CD8-positive, alpha-beta memory T cell (primary cell): ENCODE measurements around the gene CCDC137. TPM values are rescaled to one million over a fixed set of nuclear protein-coding genes. Genes with fewer than 3 reads are reported as not detected.
"Not testable (repeated sequence)": the region's sequence is repeated elsewhere in the genome, so short reads cannot be mapped to it uniquely, and the experiment has no call there.

Experiments used
- CTCF ChIA-PET: fragments of 350-600 bp; sonication (Branson Sonifier 250); formaldehyde crosslinking; loops from one replicate; lab custom pipeline; 2021; ENCODE audit warnings: antibody characterized with exemption; lab: Charles Lee
- POLR2A ChIA-PET: fragments of 350-600 bp; sonication (Branson Sonifier 250); formaldehyde crosslinking; loops from one replicate; lab custom pipeline; 2021; ENCODE audit warnings: antibody characterized with exemption; lab: Charles Lee
- DNase-seq, 5 donors: peaks; one replicate each; pipeline versions ENCODE4 v3.0.0 to v3.0.0-alpha.2; 2020 to 2022; ENCODE audit warnings: mixed read lengths in 1 of 5
- H3K27ac ChIP-seq: one replicate; pipeline ENCODE4 v1.7.0; 2013; ENCODE audit warnings: low read depth, mild to moderate bottlenecking, low read length, moderate library complexity
- H3K27me3 ChIP-seq: 2 replicates; pipeline ENCODE4 v1.7.0; 2013; ENCODE audit warnings: low read length, mild to moderate bottlenecking; ENCODE audit not compliant: insufficient read depth, poor library complexity, severe bottlenecking
- H3K36me3 ChIP-seq: 2 replicates; pipeline ENCODE4 v1.7.0; 2013; ENCODE audit warnings: mild to moderate bottlenecking, low read length, moderate library complexity; ENCODE audit not compliant: insufficient read depth
- H3K4me1 ChIP-seq: 2 replicates; pipeline ENCODE4 v1.7.0; 2013; ENCODE audit warnings: mild to moderate bottlenecking, low read length, moderate library complexity; ENCODE audit not compliant: insufficient read depth
- H3K4me3 ChIP-seq: 2 replicates; pipeline ENCODE4 v1.7.0; 2013; ENCODE audit warnings: mild to moderate bottlenecking, low read length
- H3K9me3 ChIP-seq: 2 replicates; pipeline ENCODE4 v1.7.0; 2013; ENCODE audit warnings: mild to moderate bottlenecking, low read length
- H3K27ac Mint-ChIP-seq, 8 donors: one replicate each; pipeline ENCODE4 v1.8.0; 2020 to 2021; ENCODE audit warnings: mixed read lengths in 8 of 8, mild to moderate bottlenecking in 6 of 8, inconsistent platforms in 3 of 8, moderate library complexity in 3 of 8
- H3K27me3 Mint-ChIP-seq, 2 donors: one replicate each; pipeline ENCODE4 v1.8.0; 2020 to 2021; ENCODE audit warnings: mixed read lengths in 2 of 2, mild to moderate bottlenecking in 1 of 2, moderate library complexity in 1 of 2
- H3K36me3 Mint-ChIP-seq, 3 donors: one replicate each; pipeline ENCODE4 v1.8.0; 2020 to 2021; ENCODE audit warnings: mixed read lengths in 3 of 3, inconsistent platforms in 1 of 3, mild to moderate bottlenecking in 1 of 3
- H3K4me1 Mint-ChIP-seq, 3 donors: one replicate each; pipeline ENCODE4 v1.8.0; 2020 to 2021; ENCODE audit warnings: mixed read lengths in 3 of 3, inconsistent platforms in 1 of 3, mild to moderate bottlenecking in 1 of 3
- H3K4me3 Mint-ChIP-seq, 7 donors: one replicate each; pipeline ENCODE4 v1.8.0; 2020 to 2021; ENCODE audit warnings: mixed read lengths in 7 of 7, mild to moderate bottlenecking in 6 of 7, moderate library complexity in 4 of 7, inconsistent platforms in 2 of 7
- H3K9me3 Mint-ChIP-seq, 5 donors: one replicate each; pipeline ENCODE4 v1.8.0; 2020 to 2022; ENCODE audit warnings: mixed read lengths in 5 of 5, mild to moderate bottlenecking in 3 of 5, moderate library complexity in 2 of 5, inconsistent platforms in 1 of 5
- polyA plus RNA-seq: library from polyadenylated mRNA; unstranded; fragments of 300-500 nt; fragmentation: Illumina TruSeq; gene quantifications from one replicate; pipeline ENCODE4 v1.2.3, GENCODE V29; 2021
- total RNA-seq, 2 experiments: library from RNA; stranded (reverse); gene quantifications; one replicate each; pipeline ENCODE4 v1.2.3, GENCODE V29; 2021

Gene CCDC137, protein sequence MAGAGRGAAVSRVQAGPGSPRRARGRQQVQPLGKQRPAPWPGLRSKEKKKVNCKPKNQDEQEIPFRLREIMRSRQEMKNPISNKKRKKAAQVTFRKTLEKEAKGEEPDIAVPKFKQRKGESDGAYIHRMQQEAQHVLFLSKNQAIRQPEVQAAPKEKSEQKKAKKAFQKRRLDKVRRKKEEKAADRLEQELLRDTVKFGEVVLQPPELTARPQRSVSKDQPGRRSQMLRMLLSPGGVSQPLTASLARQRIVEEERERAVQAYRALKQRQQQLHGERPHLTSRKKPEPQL
- total RNA-seq (10 to 100 TPM; 68.6 to 70.7 TPM), polyA plus RNA-seq (22.2 TPM)

- DNase-seq = peak; percentile 89 to 94 (median 90)
- ChIA-PET CTCF (interaction anchor here (1.2 kb wide), 1 partner anchor 18 kb away, joined by 3 read pairs; no protein-coding TSS in a partner anchor), POLR2A (interaction anchor here (0.7 to 1.0 kb wide), 3 partner anchors 11 to 878 kb away, joined by 3 to 9 read pairs (median 4); partner anchors contain the start of genes ARL16 and HGS)
- Mint-ChIP-seq H3K27ac (peak within 1 kb of the TSS; percentile 86 to 98 (median 96)), H3K27me3 (no peaks in the 10 kb centered on the region), H3K4me3 (peak within 1 kb of the TSS; percentile 93 to 99 (median 94)), H3K4me1 (peaks cover 27 to 49% (median 41%) of the 10 kb centered on the region in 3 donors), H3K9me3 (no peaks in the 10 kb centered on the region), H3K36me3 (peaks cover 0 to 44% (median 6%) of the 10 kb centered on the region in 3 donors)
- peak within 1 kb of the TSS; percentile 81 for H3K27ac ChIP-seq
- no peaks in the 10 kb centered on the region for H3K27me3 ChIP-seq
- peaks cover 16% of the 10 kb centered on the region for H3K36me3 ChIP-seq
- H3K4me1 ChIP-seq = peaks cover 54% of the 10 kb centered on the region
- no peaks in the 10 kb centered on the region for H3K9me3 ChIP-seq
- H3K4me3 ChIP-seq = peak within 1 kb of the TSS; percentile 76
These were observed at the start of gene CCDC137, which contains the start of gene OXLD1 for GRCh38 chr17:81666342-81667191. Gene CCDC137 (plus strand): TSS chr17:81666737. CDS start chr17:81666767, 30 bp downstream. Gene OXLD1 (minus strand): TSS chr17:81666605. CDS start chr17:81666577, 28 bp downstream.

GRCh38 chr17:81616877-81617276 lies 49.7 kb upstream of the CCDC137 start:
- Mint-ChIP-seq H3K4me3 (no peak overlapping the region), H3K36me3 (peaks cover 3 to 72% (median 14%) of the 10 kb centered on the region in 3 donors), H3K27ac (peak overlapping the region in 1 of 8 donors; percentile 23), H3K9me3 (no peaks in the 10 kb centered on the region), H3K27me3 (no peaks in the 10 kb centered on the region), H3K4me1 (peaks cover 21 to 42% (median 36%) of the 10 kb centered on the region in 3 donors)
- Histone ChIP-seq H3K36me3 (peaks cover 27% of the 10 kb centered on the region), H3K4me1 (no peaks in the 10 kb centered on the region), H3K27me3 (no peaks in the 10 kb centered on the region), H3K4me3 (no peak overlapping the region), H3K27ac (no peak overlapping the region), H3K9me3 (no peaks in the 10 kb centered on the region)
- CTCF ChIA-PET = no interaction called here
- DNase-seq = no peak
- POLR2A ChIA-PET = no interaction called here

- H3K27me3 ChIP-seq, H3K27ac Mint-ChIP-seq, H3K4me3 Mint-ChIP-seq, CTCF ChIA-PET, H3K4me1 ChIP-seq, H3K4me3 ChIP-seq, H3K27ac ChIP-seq, H3K9me3 ChIP-seq, H3K27me3 Mint-ChIP-seq, DNase-seq, H3K9me3 Mint-ChIP-seq, POLR2A ChIA-PET: not testable (repeated sequence)
- H3K4me1 Mint-ChIP-seq = peaks cover 18 to 40% (median 32%) of the 10 kb centered on the region in 3 donors
- H3K36me3 ChIP-seq = peaks cover 24% of the 10 kb centered on the region
- H3K36me3 Mint-ChIP-seq = peaks cover 3 to 65% (median 14%) of the 10 kb centered on the region in 3 donors
These were observed 48.2 kb upstream of the CCDC137 start for GRCh38 chr17:81618307-81618706.

GRCh38 chr17:81621494-81622130 lies 44.9 kb upstream of the CCDC137 start:
- Mint-ChIP-seq H3K27ac (no peak overlapping the region), H3K4me1 (peaks cover 15 to 24% (median 23%) of the 10 kb centered on the region in 3 donors), H3K9me3 (peaks cover 0 to 7% (median 4%) of the 10 kb centered on the region in 5 donors), H3K4me3 (no peak overlapping the region), H3K27me3 (peaks cover 0 to 2% of the 10 kb centered on the region in 2 donors), H3K36me3 (peaks cover 19 to 70% (median 31%) of the 10 kb centered on the region in 3 donors)
- H3K4me3 ChIP-seq = no peak overlapping the region
- no peak overlapping the region for H3K27ac ChIP-seq
- no peaks in the 10 kb centered on the region for H3K4me1 ChIP-seq
- ChIA-PET POLR2A (no interaction called here), CTCF (interaction anchor here (1.5 kb wide), 1 partner anchor 21 kb away, joined by 4 read pairs; no protein-coding TSS in a partner anchor)
- H3K9me3 ChIP-seq = no peaks in the 10 kb centered on the region
- no peak for DNase-seq
- peaks cover 29% of the 10 kb centered on the region for H3K36me3 ChIP-seq
- no peaks in the 10 kb centered on the region for H3K27me3 ChIP-seq

DNA sequence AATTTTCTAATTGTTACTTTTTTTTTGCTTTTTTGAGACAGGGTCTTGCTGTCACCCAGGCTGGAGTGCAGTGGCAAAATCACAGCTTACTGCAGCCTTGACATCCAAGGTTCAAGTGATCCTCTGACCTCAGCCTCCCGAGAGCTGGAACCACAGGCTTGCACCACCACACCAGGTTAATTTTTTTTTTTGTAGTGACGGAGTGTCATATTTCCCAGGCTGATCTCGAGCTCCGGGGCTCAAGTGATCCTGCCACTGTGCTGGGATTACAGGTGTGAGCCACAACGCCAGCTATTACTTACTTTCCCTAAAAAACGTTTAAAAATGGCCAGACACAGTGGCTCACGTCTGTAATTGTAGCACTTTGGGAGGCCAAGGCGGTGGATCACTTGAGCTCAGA lies 36.3 kb upstream of the CCDC137 start:
- peaks cover 5 to 51% (median 10%) of the 10 kb centered on the region in 3 donors for H3K36me3 Mint-ChIP-seq
- peaks cover 12 to 20% (median 19%) of the 10 kb centered on the region in 3 donors for H3K4me1 Mint-ChIP-seq
- H3K27ac ChIP-seq = no peak overlapping the region
- peaks cover 8% of the 10 kb centered on the region for H3K4me1 ChIP-seq
- H3K36me3 ChIP-seq = peaks cover 10% of the 10 kb centered on the region
- H3K9me3 ChIP-seq = no peaks in the 10 kb centered on the region
- H3K9me3 Mint-ChIP-seq = peaks cover 0 to 1% (median 0%) of the 10 kb centered on the region in 5 donors
- H3K4me3 ChIP-seq = no peak overlapping the region
- ChIA-PET CTCF (no interaction called here), POLR2A (no interaction called here)
- no peaks in the 10 kb centered on the region for H3K27me3 ChIP-seq
- DNase-seq = no peak
- H3K4me3 Mint-ChIP-seq = no peak overlapping the region
- no peaks in the 10 kb centered on the region for H3K27me3 Mint-ChIP-seq
- no peak overlapping the region for H3K27ac Mint-ChIP-seq

DNA sequence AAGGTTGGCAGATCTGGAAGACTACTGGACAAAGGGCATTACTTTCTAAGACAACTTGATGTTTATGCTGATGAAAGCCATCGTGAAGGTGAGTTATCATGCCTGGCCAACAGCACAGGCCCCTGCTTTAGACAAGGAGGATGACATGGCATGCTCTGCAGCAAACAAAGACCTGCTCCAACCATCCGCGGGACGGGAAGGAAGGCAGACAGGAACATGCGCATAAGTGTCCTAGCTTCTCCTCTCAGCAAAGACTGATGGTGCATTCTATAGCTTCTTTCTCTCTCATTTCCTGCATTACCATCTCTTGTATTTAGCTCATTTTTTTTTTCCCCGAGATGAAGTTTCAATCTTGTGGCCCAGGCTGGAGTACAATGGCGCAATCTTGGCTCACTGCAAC lies 35.1 kb upstream of the CCDC137 start:
- Mint-ChIP-seq H3K9me3 (no peaks in the 10 kb centered on the region), H3K27ac (peak overlapping the region in 2 of 8 donors; percentile 83 to 90), H3K4me1 (peaks cover 23 to 29% (median 28%) of the 10 kb centered on the region in 3 donors), H3K27me3 (no peaks in the 10 kb centered on the region), H3K4me3 (peak overlapping the region in 1 of 7 donors; percentile 34), H3K36me3 (peaks cover 0 to 43% (median 2%) of the 10 kb centered on the region in 3 donors)
- Histone ChIP-seq H3K4me3 (no peak overlapping the region), H3K27me3 (no peaks in the 10 kb centered on the region), H3K9me3 (no peaks in the 10 kb centered on the region), H3K4me1 (peaks cover 20% of the 10 kb centered on the region), H3K36me3 (peaks cover 6% of the 10 kb centered on the region), H3K27ac (no peak overlapping the region)
- ChIA-PET CTCF (no interaction called here), POLR2A (interaction anchor here (0.6 kb wide), 1 partner anchor 142 kb away, joined by 8 read pairs; no protein-coding TSS in a partner anchor)
- DNase-seq = no peak

DNA sequence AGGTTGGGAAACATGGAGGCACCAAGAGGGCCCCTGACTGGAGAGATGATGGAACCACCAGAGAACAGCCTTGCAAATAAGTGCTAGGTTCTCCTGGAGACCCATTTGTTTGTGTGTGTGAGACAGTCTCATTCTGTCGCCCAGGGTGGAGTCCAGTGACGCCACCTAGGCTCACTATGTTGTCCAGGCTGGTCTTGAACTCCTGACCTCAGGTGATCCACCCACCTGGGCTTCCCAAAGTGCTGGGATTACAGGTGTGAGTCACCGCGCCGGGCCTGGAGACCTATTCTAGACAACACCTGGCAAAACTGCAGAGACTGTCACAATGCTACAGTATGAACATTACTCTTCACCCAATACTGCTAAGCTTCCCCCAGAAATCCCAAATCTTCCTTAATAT lies 31.1 kb upstream of the CCDC137 start:
- no peak overlapping the region for H3K4me3 ChIP-seq

More for the DNA sequence above, 31.1 kb upstream of the CCDC137 start:
- Histone ChIP-seq H3K9me3 (no peaks in the 10 kb centered on the region), H3K36me3 (no peaks in the 10 kb centered on the region), H3K27ac (no peak overlapping the region), H3K4me1 (peaks cover 20% of the 10 kb centered on the region), H3K27me3 (no peaks in the 10 kb centered on the region)
- H3K9me3 Mint-ChIP-seq = no peaks in the 10 kb centered on the region
- CTCF ChIA-PET = no interaction called here
- DNase-seq = no peak
- peak overlapping the region; percentile 88 to 95 (median 94) for H3K4me3 Mint-ChIP-seq
- H3K27ac Mint-ChIP-seq = peak overlapping the region in 7 of 8 donors; percentile 50 to 95 (median 90)
- H3K36me3 Mint-ChIP-seq = peaks cover 0 to 12% (median 0%) of the 10 kb centered on the region in 3 donors
- POLR2A ChIA-PET = no interaction called here
- peaks cover 21 to 29% (median 23%) of the 10 kb centered on the region in 3 donors for H3K4me1 Mint-ChIP-seq
- H3K27me3 Mint-ChIP-seq = no peaks in the 10 kb centered on the region
